ENCODE measurements around the gene PLXNA1.

PLXNA1 gene

GRCh38 chr3:126974756-126975155 is 8.2 kb upstream of the PLXNA1 start:
- Histone ChIP-seq H3K36me3 (replicated peaks; ENCODE audit: insufficient read depth, low read length) (no peaks in the 10 kb centered on the region), H3K9me3 (replicated peaks; ENCODE audit: insufficient read depth, low read length) (no peaks in the 10 kb centered on the region), H2AFZ (ENCODE audit: low read length) (no peak overlapping the region), H3K4me3 (ENCODE audit: low read length) (no peak overlapping the region), H3K4me1 (ENCODE audit: low read length) (no peaks in the 10 kb centered on the region), H3K9ac (ENCODE audit: low read length) (no peak overlapping the region), H3F3A (ENCODE audit: insufficient read depth, low read length) (no peaks in the 10 kb centered on the region), H3K27me3 (replicated peaks; ENCODE audit: insufficient read depth, low read length) (no peaks in the 10 kb centered on the region), H3K79me2 (ENCODE audit: low read length) (no peaks in the 10 kb centered on the region), H3K4me2 (ENCODE audit: low read depth, low read length) (no peak overlapping the region), H3K9me2 (replicated peaks; ENCODE audit: insufficient read depth, low read length) (no peaks in the 10 kb centered on the region), H3K27ac (ENCODE audit: low read length) (no peak overlapping the region), H4K20me1 (ENCODE audit: insufficient read depth, low read length) (no peaks in the 10 kb centered on the region)
- DNase-seq = no peak
- no peak for TF ChIP-seq EZH2phosphoT487 (IDR thresholded peaks at IDR 0.05; ENCODE audit: low read length)
- no peak for TF ChIP-seq CTCF (IDR thresholded peaks at IDR 0.05; ENCODE audit: low read length)
- TF ChIP-seq EZH2 (optimal IDR thresholded peaks at IDR 0.05; ENCODE audit: low read depth, low read length) = no peak

GRCh38 chr3:126976906-126977305 is 6.0 kb upstream of the PLXNA1 start:
- no peak for DNase-seq
- Histone ChIP-seq H3K9me3 (replicated peaks; ENCODE audit: insufficient read depth, low read length) (no peaks in the 10 kb centered on the region), H3K4me2 (ENCODE audit: low read depth, low read length) (no peak overlapping the region), H3K27me3 (replicated peaks; ENCODE audit: insufficient read depth, low read length) (no peaks in the 10 kb centered on the region), H3K36me3 (replicated peaks; ENCODE audit: insufficient read depth, low read length) (no peaks in the 10 kb centered on the region), H3K4me3 (ENCODE audit: low read length) (no peak overlapping the region), H3K9me2 (replicated peaks; ENCODE audit: insufficient read depth, low read length) (no peaks in the 10 kb centered on the region), H3K79me2 (ENCODE audit: low read length) (no peaks in the 10 kb centered on the region), H2AFZ (ENCODE audit: low read length) (no peak overlapping the region), H3K4me1 (ENCODE audit: low read length) (no peaks in the 10 kb centered on the region; the same call in 1 of the 2 replicates), H3F3A (ENCODE audit: insufficient read depth, low read length) (no peaks in the 10 kb centered on the region), H4K20me1 (ENCODE audit: insufficient read depth, low read length) (no peaks in the 10 kb centered on the region), H3K9ac (ENCODE audit: low read length) (no peak overlapping the region), H3K27ac (ENCODE audit: low read length) (no peak overlapping the region)
- TF ChIP-seq CTCF (IDR thresholded peaks at IDR 0.05; ENCODE audit: low read length) (no peak), EZH2 (optimal IDR thresholded peaks at IDR 0.05; ENCODE audit: low read depth, low read length) (no peak), EZH2phosphoT487 (IDR thresholded peaks at IDR 0.05; ENCODE audit: low read length) (no peak)

GRCh38 chr3:126977821-126978220 is 5.1 kb upstream of the PLXNA1 start:
- no peaks in the 10 kb centered on the region for H3K36me3 ChIP-seq (replicated peaks; ENCODE audit: insufficient read depth, low read length)
- H2AFZ ChIP-seq (ENCODE audit: low read length) = no peak overlapping the region
- H3K27me3 ChIP-seq (replicated peaks; ENCODE audit: insufficient read depth, low read length) = no peaks in the 10 kb centered on the region
- H3K4me1 ChIP-seq (ENCODE audit: low read length) = no peaks in the 10 kb centered on the region; the same call in 1 of the 2 replicates
- H3K27ac ChIP-seq (ENCODE audit: low read length) = no peak overlapping the region
- TF ChIP-seq EZH2phosphoT487 (IDR thresholded peaks at IDR 0.05; ENCODE audit: low read length) (no peak), CTCF (IDR thresholded peaks at IDR 0.05; ENCODE audit: low read length) (no peak), EZH2 (optimal IDR thresholded peaks at IDR 0.05; ENCODE audit: low read depth, low read length) (no peak)
- H3K9me2 ChIP-seq (replicated peaks; ENCODE audit: insufficient read depth, low read length) = no peaks in the 10 kb centered on the region
- no peak overlapping the region for H3K9ac ChIP-seq (ENCODE audit: low read length)
- H3K79me2 ChIP-seq (ENCODE audit: low read length) = no peaks in the 10 kb centered on the region
- no peaks in the 10 kb centered on the region for H3F3A ChIP-seq (ENCODE audit: insufficient read depth, low read length)
- H3K4me3 ChIP-seq (ENCODE audit: low read length) = no peak overlapping the region
- H3K9me3 ChIP-seq (replicated peaks; ENCODE audit: insufficient read depth, low read length) = no peaks in the 10 kb centered on the region
- DNase-seq = no peak
- no peaks in the 10 kb centered on the region for H4K20me1 ChIP-seq (ENCODE audit: insufficient read depth, low read length)
- no peak overlapping the region for H3K4me2 ChIP-seq (ENCODE audit: low read depth, low read length)

Measured in MM.1S (cell line).